ENCODE results near the gene RXRB. TPM values are rescaled to one million over a fixed set of nuclear protein-coding genes. Genes with fewer than 3 reads are reported as not detected.

Gene RXRB
- total RNA-seq, 1 experiment from 2014 or later, result 49.9 TPM

DNA sequence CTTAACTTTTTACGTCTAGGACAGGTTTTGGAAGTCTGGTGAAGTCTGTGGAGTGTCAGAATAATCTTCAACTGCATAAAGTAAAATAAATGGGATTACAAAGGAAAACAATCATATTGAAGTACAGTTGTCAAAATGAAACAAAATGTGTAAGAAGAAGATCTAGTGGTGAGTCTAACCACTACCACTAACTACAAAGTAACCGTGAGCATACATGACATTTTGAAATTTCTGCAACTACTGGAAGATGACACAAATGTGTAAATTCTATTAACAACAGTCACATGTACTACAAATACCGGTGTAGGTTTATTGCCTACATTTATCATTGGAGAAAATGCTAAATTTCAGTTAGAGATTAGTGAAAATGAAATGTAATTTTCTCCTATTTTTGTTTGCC lies 41.5 kb upstream of the RXRB start:
- DNase-seq (ENCODE audit: low read depth, low spot score), result no peak
- no peak overlapping the region for H3K9ac ChIP-seq (ENCODE audit: low read length)
- CTCF ChIA-PET, result interaction anchor here (1.2 kb wide), 1 partner anchor 8 kb away, joined by 3 read pairs; no protein-coding TSS in a partner anchor

DNA sequence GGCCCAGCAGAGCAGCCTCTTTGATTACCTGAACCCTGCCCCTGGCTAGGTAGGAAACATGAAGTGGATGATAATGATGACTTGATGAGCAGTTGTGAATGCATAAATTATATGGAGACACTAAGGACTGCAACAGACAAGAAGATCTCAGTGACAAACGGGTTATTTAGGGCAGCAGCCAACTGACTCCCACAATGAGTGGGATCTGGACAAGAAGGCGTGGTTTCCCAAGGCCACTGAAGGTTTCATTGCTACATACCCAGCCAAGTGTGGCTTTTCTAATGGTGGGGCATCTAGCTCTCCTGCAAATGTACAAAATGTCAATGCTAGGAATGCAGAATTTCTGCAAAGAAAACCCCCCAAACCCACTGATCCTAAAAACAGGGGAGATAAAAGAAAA lies 37.3 kb upstream of the RXRB start:
- intact Hi-C loops (cut with micrococcal nuclease), result no loop called here
- POLR2A ChIA-PET, result no interaction called here
- no peaks in the 10 kb centered on the region for H3K9me2 ChIP-seq (ENCODE audit: insufficient read depth)

More for the DNA sequence above, 41.5 kb upstream of the RXRB start:
- Histone ChIP-seq H3K4me1 (ENCODE audit: control insufficient read depth in 1 of 2, insufficient read depth in 2 of 2, low read length in 2 of 2) (peaks cover 2 to 4% of the 10 kb centered on the region in 2 experiments; a peak in 2 of 4 replicates), H3K27ac (ENCODE audit: low read depth, low read length) (no peak overlapping the region), H3K9me3 (ENCODE audit: control insufficient read depth in 1 of 2, insufficient read depth in 1 of 2, low read depth in 1 of 2, low read length in 2 of 2) (no peaks in the 10 kb centered on the region), H3K4me3 (replicated peaks in 1 of 2; ENCODE audit: low read depth in 1 of 2, low read length in 2 of 2) (no peak overlapping the region), H3K4me2 (ENCODE audit: low read length) (no peak overlapping the region), H3K27me3 (ENCODE audit: insufficient read depth, low read length) (no peaks in the 10 kb centered on the region), H3K36me3 (ENCODE audit: control insufficient read depth in 1 of 2, insufficient read depth in 2 of 2, low read length in 2 of 2) (no peaks in the 10 kb centered on the region), H2AFZ (ENCODE audit: low read depth, low read length, poor library complexity, severe bottlenecking) (no peak overlapping the region), H4K20me1 (ENCODE audit: insufficient read depth) (no peaks in the 10 kb centered on the region), H3K79me2 (ENCODE audit: insufficient read depth, low read length) (no peaks in the 10 kb centered on the region), H3K9me2 (ENCODE audit: insufficient read depth) (no peaks in the 10 kb centered on the region)
- TF ChIP-seq TCF7L2 (IDR thresholded peaks at IDR 0.05; ENCODE audit: borderline replicate concordance, extremely low read depth, insufficient read depth, insufficient read length), result no peak
- TF ChIP-seq, protein P1, sequence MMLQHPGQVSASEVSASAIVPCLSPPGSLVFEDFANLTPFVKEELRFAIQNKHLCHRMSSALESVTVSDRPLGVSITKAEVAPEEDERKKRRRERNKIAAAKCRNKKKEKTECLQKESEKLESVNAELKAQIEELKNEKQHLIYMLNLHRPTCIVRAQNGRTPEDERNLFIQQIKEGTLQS (IDR thresholded peaks at IDR 0.05), result no peak
- no peak for TF ChIP-seq SRF (IDR thresholded peaks at IDR 0.05; ENCODE audit: low read depth)
- TF ChIP-seq, protein P2, sequence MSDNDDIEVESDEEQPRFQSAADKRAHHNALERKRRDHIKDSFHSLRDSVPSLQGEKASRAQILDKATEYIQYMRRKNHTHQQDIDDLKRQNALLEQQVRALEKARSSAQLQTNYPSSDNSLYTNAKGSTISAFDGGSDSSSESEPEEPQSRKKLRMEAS (IDR thresholded peaks at IDR 0.05), result no peak
- no peak for TF ChIP-seq ZNF274 (IDR thresholded peaks at IDR 0.05; ENCODE audit: low read depth, low read length)
- no peak for TF ChIP-seq EGR1 (IDR thresholded peaks at IDR 0.05; ENCODE audit: low read depth)
- no peak for TF ChIP-seq FOSL1 (IDR thresholded peaks at IDR 0.05; ENCODE audit: low read depth)
- TF ChIP-seq RAD21 (IDR thresholded peaks at IDR 0.05; ENCODE audit: low read depth), result no peak
- no peak for TF ChIP-seq POLR2AphosphoS5 (IDR thresholded peaks at IDR 0.05; ENCODE audit: low read depth, low read length)
- TF ChIP-seq CEBPB (IDR thresholded peaks at IDR 0.05; ENCODE audit: low read depth), result no peak
- TF ChIP-seq ELF1 (IDR thresholded peaks at IDR 0.05; ENCODE audit: borderline replicate concordance, low read depth), result no peak
- no peak for TF ChIP-seq ZFX (IDR thresholded peaks at IDR 0.05)
- TF ChIP-seq SIN3A (IDR thresholded peaks at IDR 0.05; ENCODE audit: low read depth), result no peak
- ATAC-seq, result no peak
- no TSS peak for BruUV-seq (replicated peaks)
- RAD21 ChIA-PET (ENCODE audit: low non-redundant PET in 1 of 2, low total read pairs in 2 of 2, uncharacterized antibody in 2 of 2, unreplicated experiment in 2 of 2), result no interaction called here
- POLR2A ChIA-PET, result no interaction called here
- intact Hi-C loops (cut with micrococcal nuclease), result no loop called here

More for the DNA sequence above, 37.3 kb upstream of the RXRB start:
- H2AFZ ChIP-seq (ENCODE audit: low read depth, low read length, poor library complexity, severe bottlenecking), result no peak overlapping the region
- no TSS peak for BruUV-seq (replicated peaks)
- no peaks in the 10 kb centered on the region for H3K36me3 ChIP-seq (ENCODE audit: control insufficient read depth in 1 of 2, insufficient read depth in 2 of 2, low read length in 2 of 2)
- H3K27me3 ChIP-seq (ENCODE audit: insufficient read depth, low read length), result no peaks in the 10 kb centered on the region; the same call in 1 of the 2 replicates
- H3K4me1 ChIP-seq (ENCODE audit: control insufficient read depth in 1 of 2, insufficient read depth in 2 of 2, low read length in 2 of 2), result no peaks in the 10 kb centered on the region
- ChIA-PET RAD21 (ENCODE audit: low non-redundant PET in 1 of 2, low total read pairs in 2 of 2, uncharacterized antibody in 2 of 2, unreplicated experiment in 2 of 2) (no interaction called here), CTCF (interaction anchor here (1.1 to 1.6 kb wide), 2 partner anchors 9 to 11 kb away, joined by 3 to 5 read pairs; no protein-coding TSS in a partner anchor)
- no peak for ATAC-seq
- no peak overlapping the region for H3K4me2 ChIP-seq (ENCODE audit: low read length)
- H3K4me3 ChIP-seq (replicated peaks in 1 of 2; ENCODE audit: low read depth in 1 of 2, low read length in 2 of 2), result no peak overlapping the region
- no peaks in the 10 kb centered on the region for H3K9me3 ChIP-seq (ENCODE audit: control insufficient read depth in 1 of 2, insufficient read depth in 1 of 2, low read depth in 1 of 2, low read length in 2 of 2)
- TF ChIP-seq EGR1 (IDR thresholded peaks at IDR 0.05; ENCODE audit: low read depth) (no peak), SP1 (IDR thresholded peaks at IDR 0.05; ENCODE audit: low read depth) (no peak), JUND (IDR thresholded peaks at IDR 0.05) (no peak), EZH2phosphoT487 (IDR thresholded peaks at IDR 0.05; ENCODE audit: borderline replicate concordance) (no peak), SIN3A (IDR thresholded peaks at IDR 0.05; ENCODE audit: low read depth) (no peak), POLR2AphosphoS5 (IDR thresholded peaks at IDR 0.05; ENCODE audit: low read depth, low read length) (no peak), ELF1 (IDR thresholded peaks at IDR 0.05; ENCODE audit: borderline replicate concordance, low read depth) (no peak), POLR2A (IDR thresholded peaks at IDR 0.05; ENCODE audit: borderline replicate concordance, extremely low read depth, insufficient read depth, insufficient read length) (no peak), RAD21 (IDR thresholded peaks at IDR 0.05; ENCODE audit: low read depth) (no peak), CEBPB (IDR thresholded peaks at IDR 0.05; ENCODE audit: low read depth) (no peak)
- TF ChIP-seq, protein P3, sequence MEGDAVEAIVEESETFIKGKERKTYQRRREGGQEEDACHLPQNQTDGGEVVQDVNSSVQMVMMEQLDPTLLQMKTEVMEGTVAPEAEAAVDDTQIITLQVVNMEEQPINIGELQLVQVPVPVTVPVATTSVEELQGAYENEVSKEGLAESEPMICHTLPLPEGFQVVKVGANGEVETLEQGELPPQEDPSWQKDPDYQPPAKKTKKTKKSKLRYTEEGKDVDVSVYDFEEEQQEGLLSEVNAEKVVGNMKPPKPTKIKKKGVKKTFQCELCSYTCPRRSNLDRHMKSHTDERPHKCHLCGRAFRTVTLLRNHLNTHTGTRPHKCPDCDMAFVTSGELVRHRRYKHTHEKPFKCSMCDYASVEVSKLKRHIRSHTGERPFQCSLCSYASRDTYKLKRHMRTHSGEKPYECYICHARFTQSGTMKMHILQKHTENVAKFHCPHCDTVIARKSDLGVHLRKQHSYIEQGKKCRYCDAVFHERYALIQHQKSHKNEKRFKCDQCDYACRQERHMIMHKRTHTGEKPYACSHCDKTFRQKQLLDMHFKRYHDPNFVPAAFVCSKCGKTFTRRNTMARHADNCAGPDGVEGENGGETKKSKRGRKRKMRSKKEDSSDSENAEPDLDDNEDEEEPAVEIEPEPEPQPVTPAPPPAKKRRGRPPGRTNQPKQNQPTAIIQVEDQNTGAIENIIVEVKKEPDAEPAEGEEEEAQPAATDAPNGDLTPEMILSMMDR (IDR thresholded peaks at IDR 0.05 in 2 of 3, conservative IDR thresholded peaks at IDR 0.05 in 1 of 3; ENCODE audit: borderline replicate concordance in 1 of 3, insufficient read depth in 1 of 3, low read depth in 2 of 3, low read length in 2 of 3), result no peak
- TF ChIP-seq, protein P1 (IDR thresholded peaks at IDR 0.05), result no peak
- DNase-seq (ENCODE audit: low read depth, low spot score), result no peak
- H3K27ac ChIP-seq (ENCODE audit: low read depth, low read length), result no peak overlapping the region
- no peaks in the 10 kb centered on the region for H3K79me2 ChIP-seq (ENCODE audit: insufficient read depth, low read length)
- no peaks in the 10 kb centered on the region for H4K20me1 ChIP-seq (ENCODE audit: insufficient read depth)
- H3K9ac ChIP-seq (ENCODE audit: low read length), result no peak overlapping the region

All from HCT116 (cell line).